ENCODE results near the gene MTCL1.

Gene MTCL1

DNA sequence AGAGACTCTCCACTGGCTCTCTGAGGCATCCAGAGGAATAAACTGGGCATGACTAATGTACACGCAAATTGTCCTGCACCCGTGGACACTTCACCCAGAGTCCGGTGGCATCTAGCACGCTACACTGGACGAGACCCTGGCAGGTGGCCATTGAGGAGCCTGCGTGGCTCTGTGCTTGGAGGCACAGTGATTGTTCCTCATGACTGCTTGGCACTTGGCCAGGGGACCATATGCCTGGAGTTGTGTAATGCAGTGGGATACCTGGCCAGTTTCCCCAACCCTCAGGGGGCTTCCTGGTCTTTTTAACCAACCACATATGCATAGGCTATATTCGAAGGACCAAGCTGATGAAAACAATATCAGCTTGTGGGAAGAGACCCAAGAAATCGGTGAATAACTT lies 66.6 kb downstream of the MTCL1 start:
- DNase-seq (ENCODE audit: low spot score): no peak

- DNase-seq (ENCODE audit: low spot score): no peak
These were observed 68.6 kb downstream of the MTCL1 start for GRCh38 chr18:8773980-8774379.

- DNase-seq (ENCODE audit: low spot score): no peak
These were observed 70.9 kb downstream of the MTCL1 start for GRCh38 chr18:8776013-8776943.

DNA sequence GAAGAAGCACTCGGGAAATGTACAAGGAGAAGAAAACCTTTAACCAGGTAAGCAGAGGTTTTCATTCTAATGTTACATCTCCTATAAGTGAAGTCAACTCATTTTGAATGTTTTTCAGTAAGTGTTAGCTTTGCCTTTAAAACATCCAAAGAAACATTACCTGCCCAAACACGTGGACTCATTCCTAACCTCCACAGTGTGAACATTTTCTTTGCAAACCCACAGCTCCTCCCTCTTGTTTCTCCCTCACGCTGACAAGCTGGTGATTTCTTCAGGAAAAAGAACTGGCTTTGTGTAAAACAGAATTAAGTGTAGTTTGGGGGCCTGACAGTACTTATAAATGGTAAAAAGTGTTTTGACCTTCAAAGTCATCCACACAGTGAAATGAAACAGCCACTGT lies 72.5 kb downstream of the MTCL1 start:
- DNase-seq (ENCODE audit: low spot score): no peak

DNA sequence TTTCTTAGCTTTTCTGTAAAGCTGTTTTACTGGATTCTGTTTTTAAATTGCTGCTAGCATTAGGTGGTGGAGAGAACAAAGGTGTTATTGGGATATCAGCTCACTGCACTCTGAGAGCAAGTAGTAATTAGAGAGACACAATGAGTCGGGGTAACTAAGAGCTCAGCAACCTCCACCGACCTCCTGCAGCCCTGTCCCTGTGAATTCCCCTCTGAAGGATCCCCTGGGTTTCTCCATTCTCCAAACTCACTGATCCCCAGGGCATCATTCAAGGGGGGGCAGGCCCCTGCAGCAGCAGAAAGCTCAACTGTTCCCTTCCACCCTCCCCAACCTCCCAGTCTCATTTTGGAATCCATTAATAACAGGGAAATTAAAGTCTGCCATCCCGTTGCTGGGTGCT lies 73.0 kb downstream of the MTCL1 start:
- DNase-seq (ENCODE audit: low spot score): no peak

DNA sequence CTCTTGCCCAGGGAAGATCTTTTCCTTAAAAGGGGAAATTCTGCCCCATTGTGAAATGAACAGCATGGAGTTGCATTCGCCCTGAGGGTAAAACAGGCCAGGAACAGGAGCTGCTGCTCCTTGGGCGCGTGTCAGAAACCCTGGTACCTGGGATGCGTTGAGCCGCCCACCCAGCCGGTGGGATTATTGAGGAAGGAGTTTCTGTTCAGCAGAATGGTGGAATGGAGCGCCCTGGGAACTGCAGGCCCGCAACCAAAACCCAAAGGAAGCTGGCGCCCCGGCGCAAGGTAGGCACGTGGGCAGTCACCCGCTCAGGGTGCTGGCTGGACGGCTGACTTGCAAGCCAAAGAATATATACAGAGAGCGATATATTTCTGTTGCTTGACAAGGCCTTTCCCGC lies 73.5 kb downstream of the MTCL1 start:
- no peak for DNase-seq (ENCODE audit: low spot score)

- DNase-seq (ENCODE audit: low spot score): no peak
These were observed 73.9 kb downstream of the MTCL1 start for GRCh38 chr18:8779251-8779650.

DNA sequence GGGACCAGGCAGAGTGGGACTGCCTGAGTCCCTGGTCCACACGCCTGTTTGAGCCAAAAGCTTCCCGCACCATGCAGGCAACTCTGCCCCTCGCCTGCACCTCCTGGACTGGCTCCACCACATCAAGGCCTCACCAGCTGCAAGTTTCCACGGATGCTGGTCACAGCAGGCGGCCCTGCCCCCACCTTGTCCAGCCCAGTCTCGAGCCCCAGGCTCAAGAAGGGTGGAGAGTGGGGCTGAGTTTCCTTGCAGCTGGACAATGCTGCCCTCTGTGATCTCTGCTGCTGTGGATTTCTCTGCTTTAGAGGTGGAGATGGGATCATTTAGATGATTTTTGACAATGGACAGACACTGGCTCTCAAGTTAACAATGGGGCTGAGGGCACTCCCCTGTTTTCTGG lies 74.9 kb downstream of the MTCL1 start:
- no peak for DNase-seq (ENCODE audit: low spot score)

DNA sequence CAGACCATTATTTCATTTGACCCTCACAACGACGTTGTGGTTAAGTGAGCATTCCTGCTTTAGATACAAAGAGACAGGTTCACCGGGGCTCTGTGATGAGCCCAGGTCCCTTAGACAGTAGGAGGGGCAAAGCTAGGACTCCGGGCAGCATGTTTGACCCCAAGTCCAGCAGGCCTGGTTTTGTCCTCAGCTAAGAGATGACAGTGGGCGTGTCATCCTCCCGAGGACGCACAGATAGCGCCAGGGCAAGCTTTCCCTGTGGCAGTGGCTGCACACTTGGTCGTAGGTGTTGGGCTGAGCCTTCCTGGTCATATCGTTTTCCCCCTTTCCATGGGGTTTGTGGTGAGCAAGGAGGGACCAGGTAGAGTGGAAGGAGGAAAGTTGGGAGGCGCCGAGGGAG lies 76.3 kb downstream of the MTCL1 start:
- no peak for DNase-seq (ENCODE audit: low spot score)

DNA sequence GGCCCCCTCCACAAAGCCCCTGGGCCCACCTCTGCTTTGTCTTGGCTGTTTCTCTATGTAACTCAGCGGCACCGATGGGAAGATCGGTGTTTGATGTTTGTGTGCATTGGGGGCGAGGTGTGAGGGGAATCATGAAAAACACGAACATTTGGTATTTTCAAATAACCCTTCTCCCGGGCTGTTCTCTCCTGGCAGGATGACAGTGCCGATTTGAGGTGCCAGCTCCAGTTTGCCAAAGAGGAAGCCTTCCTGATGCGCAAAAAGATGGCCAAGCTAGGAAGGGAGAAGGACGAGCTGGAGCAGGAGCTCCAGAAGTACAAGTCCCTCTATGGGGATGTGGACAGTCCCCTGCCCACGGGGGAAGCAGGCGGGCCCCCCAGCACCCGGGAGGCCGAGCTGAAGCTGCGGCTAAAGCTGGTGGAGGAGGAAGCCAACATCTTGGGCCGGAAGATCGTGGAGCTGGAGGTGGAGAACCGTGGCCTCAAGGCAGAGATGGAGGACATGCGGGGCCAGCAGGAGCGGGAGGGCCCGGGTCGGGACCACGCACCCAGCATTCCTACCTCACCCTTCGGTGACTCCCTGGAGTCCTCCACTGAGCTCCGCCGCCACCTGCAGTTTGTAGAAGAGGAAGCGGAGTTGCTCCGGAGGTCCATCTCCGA lies 78.1 kb downstream of the MTCL1 start:
- no peak for DNase-seq (ENCODE audit: low spot score)

DNA sequence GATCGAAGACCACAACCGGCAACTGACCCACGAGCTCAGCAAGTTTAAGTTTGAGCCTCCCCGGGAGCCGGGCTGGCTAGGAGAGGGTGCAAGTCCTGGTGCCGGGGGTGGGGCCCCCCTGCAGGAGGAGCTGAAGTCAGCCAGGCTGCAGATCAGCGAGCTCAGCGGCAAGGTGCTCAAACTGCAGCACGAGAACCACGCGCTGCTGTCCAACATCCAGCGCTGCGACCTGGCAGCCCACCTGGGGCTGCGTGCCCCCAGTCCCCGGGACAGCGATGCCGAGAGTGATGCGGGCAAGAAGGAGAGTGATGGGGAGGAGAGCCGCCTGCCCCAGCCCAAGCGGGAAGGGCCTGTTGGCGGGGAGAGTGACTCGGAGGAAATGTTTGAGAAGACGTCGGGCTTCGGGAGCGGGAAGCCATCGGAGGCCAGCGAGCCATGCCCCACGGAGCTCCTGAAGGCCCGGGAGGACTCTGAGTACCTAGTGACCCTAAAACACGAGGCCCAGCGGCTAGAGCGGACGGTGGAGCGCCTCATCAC lies 78.7 kb downstream of the MTCL1 start:
- no peak for DNase-seq (ENCODE audit: low spot score)

DNA sequence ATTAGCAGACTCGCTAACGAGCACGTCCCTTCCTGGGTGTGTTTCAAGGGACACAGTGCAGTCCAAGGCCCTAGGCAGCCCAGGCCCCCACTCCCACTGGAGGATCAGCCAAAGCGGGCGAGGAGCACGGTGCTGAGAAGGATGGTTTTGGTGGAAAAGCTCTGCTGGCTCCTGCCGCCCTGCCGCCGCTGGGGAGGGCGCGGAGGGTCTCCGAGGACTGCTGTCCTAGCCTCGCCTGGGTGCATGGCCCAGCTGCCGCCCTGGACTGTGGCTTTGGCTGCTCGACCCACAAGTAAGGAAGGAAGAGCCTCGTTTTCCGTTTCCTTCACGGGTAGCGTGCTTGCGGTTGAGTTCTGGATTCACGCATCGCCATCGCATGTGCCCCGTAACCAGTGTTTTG lies 79.9 kb downstream of the MTCL1 start:
- no peak for DNase-seq (ENCODE audit: low spot score)

- no peak for DNase-seq (ENCODE audit: low spot score)
These were observed 80.6 kb downstream of the MTCL1 start for GRCh38 chr18:8785855-8786482.

GRCh38 chr18:8786483-8787370 lies 81.4 kb downstream of the MTCL1 start:
- no peak for DNase-seq (ENCODE audit: low spot score)

DNA sequence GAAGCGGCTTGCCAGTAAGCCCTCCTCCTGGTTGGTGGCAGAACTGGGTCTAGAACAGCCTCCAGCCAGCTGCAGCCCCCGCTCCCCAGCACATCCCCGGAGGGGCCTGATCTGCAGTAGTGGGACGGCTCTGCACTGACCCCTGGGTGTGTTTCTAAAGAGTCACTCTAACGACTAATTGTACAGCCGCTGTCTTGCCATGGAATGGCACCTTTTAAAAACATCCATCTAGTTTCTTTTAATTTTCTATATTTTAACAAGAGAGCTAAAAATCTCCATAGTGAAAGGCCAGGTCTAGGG lies 82.0 kb downstream of the MTCL1 start:
- DNase-seq (ENCODE audit: low spot score): no peak

DNA sequence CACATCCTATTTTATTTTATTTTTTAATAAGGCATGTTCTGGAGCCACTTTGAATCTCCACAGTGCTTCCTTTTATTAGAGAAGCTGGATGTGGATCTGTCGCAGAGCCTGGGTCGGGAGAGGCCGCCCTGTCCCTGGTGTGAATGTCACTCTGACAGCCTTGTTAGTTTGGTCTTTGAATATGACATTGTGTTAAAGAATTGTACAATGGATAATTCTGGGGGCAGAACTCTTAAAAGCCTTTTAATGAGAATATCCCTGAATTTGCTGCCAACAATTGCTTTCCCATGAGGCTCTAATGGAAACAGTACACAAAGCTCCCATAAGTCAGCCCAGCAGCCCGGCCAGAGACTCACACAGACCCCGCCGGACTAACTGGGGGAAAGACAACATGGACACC lies 82.4 kb downstream of the MTCL1 start:
- DNase-seq (ENCODE audit: low spot score): no peak

- DNase-seq (ENCODE audit: low spot score): no peak
These were observed 83.4 kb downstream of the MTCL1 start for GRCh38 chr18:8788503-8789429.

DNA sequence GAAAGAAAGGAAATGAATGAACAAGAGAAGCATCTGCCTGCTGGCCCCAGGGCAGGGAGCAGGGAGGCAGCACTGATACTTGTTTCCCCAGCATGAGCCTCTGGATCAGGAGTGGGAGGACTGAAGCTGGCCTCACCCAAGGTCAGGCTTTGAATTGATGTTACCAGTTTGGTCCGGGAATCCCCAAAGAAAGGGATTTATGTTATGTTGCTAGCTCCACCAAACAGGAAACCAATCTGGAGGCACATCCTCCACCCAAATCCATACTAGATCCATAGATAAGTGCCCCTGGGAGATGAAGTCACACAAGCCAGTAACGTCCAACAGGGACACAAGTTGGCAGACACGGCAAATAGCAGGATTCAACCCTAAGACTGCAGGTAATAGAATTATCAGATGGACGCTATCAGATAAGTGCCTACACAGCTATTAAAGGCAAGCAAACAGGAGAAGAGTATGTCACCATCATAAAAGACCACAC lies 85.9 kb downstream of the MTCL1 start:
- no peak for DNase-seq (ENCODE audit: low spot score)

- DNase-seq (ENCODE audit: low spot score): no peak
These were observed 87.4 kb downstream of the MTCL1 start for GRCh38 chr18:8792688-8793316.

DNA sequence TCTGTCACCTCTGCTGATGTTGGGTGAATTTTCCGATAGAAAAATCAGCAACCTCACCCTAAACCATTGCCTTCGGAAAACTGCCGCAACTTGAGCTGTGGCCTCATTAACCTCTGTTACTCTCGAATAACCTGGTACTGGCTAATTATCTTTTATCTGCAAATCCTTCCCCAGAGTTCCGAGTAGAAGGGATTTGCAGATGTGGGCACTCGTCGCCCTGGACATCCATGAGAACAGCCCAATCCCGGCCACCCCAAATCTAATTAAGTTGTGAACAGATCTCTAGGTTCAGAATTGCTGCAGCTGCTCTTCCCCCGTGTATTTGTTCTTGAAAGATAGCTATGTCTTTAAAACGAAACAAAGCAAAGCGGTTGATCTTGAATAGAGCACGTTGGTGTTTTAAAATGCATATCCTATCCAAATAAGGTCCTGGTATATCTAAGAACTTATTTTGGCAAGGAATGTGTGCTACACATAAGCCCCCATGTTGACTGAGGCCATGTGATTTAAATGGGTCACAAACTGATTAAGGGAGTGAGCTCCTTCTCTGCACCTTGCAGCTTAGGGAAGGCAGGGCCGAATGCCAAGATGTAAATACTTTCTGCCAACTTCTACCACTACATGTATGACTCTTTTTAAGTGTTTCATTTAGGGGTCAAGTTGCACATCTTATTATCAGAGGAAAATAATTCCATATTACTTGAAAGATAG lies 88.2 kb downstream of the MTCL1 start:
- DNase-seq (ENCODE audit: low spot score): no peak

Data from LoVo (cell line).